Midbrain (tissue), 1 donor: ENCODE data around the gene ADARB2.

Experiments used
- DNase-seq: peaks from one replicate; lab custom pipeline; 2025; lab: John Stamatoyannopoulos, UW

Gene ADARB2

GRCh38 chr10:1187855-1188557 is 549.3 kb downstream of the ADARB2 start:
- DNase-seq: peak; percentile 75

GRCh38 chr10:1187151-1187854 is 550.0 kb downstream of the ADARB2 start:
- DNase-seq: peak; percentile 80

- DNase-seq: no peak
Observed at GRCh38 chr10:1186683-1186990, 550.7 kb downstream of the ADARB2 start.

GRCh38 chr10:1185911-1186682 is 551.2 kb downstream of the ADARB2 start:
- no peak for DNase-seq

GRCh38 chr10:1184541-1185430 is 552.5 kb downstream of the ADARB2 start:
- DNase-seq: no peak

- DNase-seq: no peak
Observed at GRCh38 chr10:1183701-1184100, 553.6 kb downstream of the ADARB2 start.

GRCh38 chr10:1183033-1183396 is 554.3 kb downstream of the ADARB2 start:
- DNase-seq: no peak

GRCh38 chr10:1182280-1183032 is 554.9 kb downstream of the ADARB2 start:
- no peak for DNase-seq

- peak; percentile 35 for DNase-seq
Observed at GRCh38 chr10:1180836-1181235, 556.5 kb downstream of the ADARB2 start.

GRCh38 chr10:1180071-1180730 is 557.1 kb downstream of the ADARB2 start:
- DNase-seq: no peak

GRCh38 chr10:1179346-1180070 is 557.8 kb downstream of the ADARB2 start:
- DNase-seq: no peak

- DNase-seq: no peak
Observed at GRCh38 chr10:1178506-1178905, 558.8 kb downstream of the ADARB2 start.

- no peak for DNase-seq
Observed at GRCh38 chr10:1177936-1178335, 559.4 kb downstream of the ADARB2 start.

GRCh38 chr10:1175956-1176565 is 561.3 kb downstream of the ADARB2 start:
- DNase-seq: no peak

GRCh38 chr10:1174022-1174421 is 563.3 kb downstream of the ADARB2 start:
- DNase-seq: no peak

- no peak for DNase-seq
Observed at GRCh38 chr10:1173091-1173490, 564.2 kb downstream of the ADARB2 start.

- DNase-seq: no peak
Observed at GRCh38 chr10:1172256-1172984, 564.9 kb downstream of the ADARB2 start.

GRCh38 chr10:1171586-1171985 is 565.7 kb downstream of the ADARB2 start:
- no peak for DNase-seq

GRCh38 chr10:1171182-1171581 is 566.1 kb downstream of the ADARB2 start:
- DNase-seq: no peak
